Measurements from ENCODE around the gene NDC1.
"Not testable (repeated sequence)": the region's sequence is repeated elsewhere in the genome, so short reads cannot be mapped to it uniquely, and the experiment has no call there.

The NDC1 gene

DNA sequence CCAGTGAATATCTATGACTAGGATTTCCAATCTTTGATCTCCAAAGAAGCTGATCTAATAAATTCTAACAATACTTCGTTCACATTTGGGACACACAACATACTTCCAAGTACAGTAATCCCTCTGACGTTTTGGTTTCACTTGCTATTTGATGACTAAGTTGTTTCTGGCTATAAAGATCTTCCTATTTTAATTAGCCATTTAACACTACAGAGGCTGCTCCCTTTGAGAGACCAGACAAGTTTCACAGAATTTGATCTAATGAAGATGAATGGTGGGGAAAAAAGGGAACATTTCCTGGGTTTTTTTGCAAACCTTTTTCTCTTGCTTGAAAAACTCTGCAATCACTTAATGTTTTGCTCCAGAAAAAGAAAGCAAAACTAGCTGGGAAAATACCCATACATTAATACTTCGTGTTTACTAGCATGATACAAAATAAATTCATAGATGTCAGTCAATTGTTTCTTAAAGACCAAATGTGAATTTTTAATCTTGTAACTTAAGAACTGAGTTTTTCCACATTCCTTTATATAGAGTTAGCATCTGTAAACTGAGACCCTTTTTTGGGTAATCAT, 71.2 kb downstream of the NDC1 start:
- DNase-seq (ENCODE audit: low read depth in 1 of 2, low spot score in 1 of 2): no peak

DNA sequence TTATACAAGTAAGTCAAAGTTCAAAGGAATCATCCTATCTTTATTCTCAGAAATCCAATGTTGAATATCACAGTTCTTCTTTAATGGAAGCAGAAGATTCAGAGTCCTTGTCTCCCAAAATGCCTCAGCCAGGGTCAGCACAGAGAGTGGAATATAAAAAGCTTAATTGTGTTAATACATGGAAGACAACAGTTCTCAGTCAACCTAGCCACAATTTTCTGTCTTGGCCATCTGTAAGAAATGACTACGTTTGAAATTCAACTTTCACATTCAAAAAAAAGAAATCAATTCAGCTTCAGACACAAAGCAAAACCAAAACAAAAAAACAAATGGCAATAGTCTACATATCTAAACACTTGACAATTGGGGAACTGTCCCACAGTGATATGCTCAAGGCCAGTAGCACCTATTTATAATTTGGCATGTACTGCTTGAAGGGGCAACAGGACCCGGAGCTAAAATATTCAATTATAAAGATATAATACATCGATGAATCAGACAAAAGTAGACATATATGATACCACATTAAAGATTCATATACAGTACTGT, 71.8 kb downstream of the NDC1 start:
- no peak for DNase-seq (ENCODE audit: low read depth in 1 of 2, low spot score in 1 of 2)

DNA sequence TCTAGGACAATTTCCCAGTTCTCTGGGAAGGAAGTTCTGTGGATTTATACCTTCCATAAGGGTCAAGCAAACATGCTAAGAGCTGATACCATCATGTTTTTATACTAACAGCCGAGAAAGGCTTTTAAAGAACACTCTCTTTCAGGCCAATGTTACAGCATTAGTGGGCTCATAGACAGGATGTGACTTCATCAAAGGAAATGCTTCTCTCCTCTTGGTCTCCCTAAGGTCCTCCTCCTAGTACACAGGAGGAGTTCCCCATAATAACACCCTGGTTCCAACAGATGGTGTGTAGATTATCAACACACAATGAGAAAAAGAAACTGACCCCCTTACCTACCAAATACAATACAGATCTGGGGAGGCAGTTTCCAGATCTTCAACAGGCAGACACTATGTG, 72.4 kb downstream of the NDC1 start:
- no peak for DNase-seq (ENCODE audit: low read depth in 1 of 2, low spot score in 1 of 2)

- no peak for DNase-seq (ENCODE audit: low read depth in 1 of 2, low spot score in 1 of 2)
Observed at GRCh38 chr1:53763911-53764310, 74.2 kb downstream of the NDC1 start.

DNA sequence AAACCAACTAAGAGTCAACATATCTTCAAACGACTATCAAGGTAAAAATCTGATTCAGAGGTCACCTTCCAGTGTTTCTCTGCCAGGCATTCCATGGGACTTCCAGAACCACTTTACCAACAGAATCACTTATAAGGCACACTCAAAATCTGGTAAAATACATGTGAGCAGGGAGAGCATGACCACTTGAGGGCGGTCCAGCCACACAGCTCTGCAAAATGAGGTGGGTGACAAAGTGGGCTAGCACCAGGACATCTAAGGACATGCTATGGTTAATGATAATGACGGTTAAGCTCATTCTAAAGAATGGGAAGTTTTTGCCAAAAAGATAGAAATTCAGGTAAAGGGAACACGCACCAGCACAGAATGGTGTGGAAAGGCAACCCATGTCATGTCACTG, 74.6 kb downstream of the NDC1 start:
- DNase-seq (ENCODE audit: low read depth in 1 of 2, low spot score in 1 of 2): no peak

GRCh38 chr1:53760497-53760896, 77.6 kb downstream of the NDC1 start:
- not testable (repeated sequence) for DNase-seq (ENCODE audit: low read depth in 1 of 2, low spot score in 1 of 2)

GRCh38 chr1:53755874-53756273, 82.2 kb downstream of the NDC1 start:
- DNase-seq (ENCODE audit: low read depth in 1 of 2, low spot score in 1 of 2): no peak

- DNase-seq (ENCODE audit: low read depth in 1 of 2, low spot score in 1 of 2): no peak
Observed at GRCh38 chr1:53754484-53755312, 83.4 kb downstream of the NDC1 start.

- DNase-seq (ENCODE audit: low read depth in 1 of 2, low spot score in 1 of 2): no peak
Observed at GRCh38 chr1:53752281-53752680, 85.8 kb downstream of the NDC1 start.

- no peak for DNase-seq (ENCODE audit: low read depth in 1 of 2, low spot score in 1 of 2)
Observed at GRCh38 chr1:53747841-53748240, 90.3 kb downstream of the NDC1 start.

DNA sequence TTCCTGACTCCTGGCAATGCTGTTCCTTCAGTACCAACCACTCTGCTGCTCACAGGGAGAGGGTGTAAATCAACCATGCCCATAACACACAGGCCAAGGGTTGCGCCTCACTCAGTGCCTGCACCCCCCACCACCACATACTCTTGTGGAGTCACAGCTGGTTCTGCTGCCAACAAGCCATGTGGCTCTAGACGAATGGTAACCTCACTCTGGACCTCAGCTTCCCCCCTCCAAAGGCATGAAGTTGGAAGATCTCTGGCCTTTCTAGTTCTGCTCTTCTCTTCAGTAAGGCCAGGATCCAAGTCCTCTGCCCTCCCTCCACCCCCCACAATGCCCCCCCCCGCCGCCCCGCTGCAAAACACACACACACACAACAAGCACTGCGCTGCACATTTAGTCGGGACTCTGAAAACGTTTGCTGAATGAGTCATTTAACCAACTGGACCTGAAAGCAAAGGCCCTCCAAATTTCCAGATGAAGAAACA, 97.4 kb downstream of the NDC1 start:
- no peak for DNase-seq (ENCODE audit: low read depth in 1 of 2, low spot score in 1 of 2)

GRCh38 chr1:53739109-53739681, 98.9 kb downstream of the NDC1 start, which contains the start of gene GLIS1:
GLIS1 (minus strand) TSS chr1:53739164; CDS start chr1:53738064, 1,100 bp downstream.
- peak in 1 of 2 donors; percentile 11 for DNase-seq (ENCODE audit: low read depth in 1 of 2, low spot score in 1 of 2)

DNA sequence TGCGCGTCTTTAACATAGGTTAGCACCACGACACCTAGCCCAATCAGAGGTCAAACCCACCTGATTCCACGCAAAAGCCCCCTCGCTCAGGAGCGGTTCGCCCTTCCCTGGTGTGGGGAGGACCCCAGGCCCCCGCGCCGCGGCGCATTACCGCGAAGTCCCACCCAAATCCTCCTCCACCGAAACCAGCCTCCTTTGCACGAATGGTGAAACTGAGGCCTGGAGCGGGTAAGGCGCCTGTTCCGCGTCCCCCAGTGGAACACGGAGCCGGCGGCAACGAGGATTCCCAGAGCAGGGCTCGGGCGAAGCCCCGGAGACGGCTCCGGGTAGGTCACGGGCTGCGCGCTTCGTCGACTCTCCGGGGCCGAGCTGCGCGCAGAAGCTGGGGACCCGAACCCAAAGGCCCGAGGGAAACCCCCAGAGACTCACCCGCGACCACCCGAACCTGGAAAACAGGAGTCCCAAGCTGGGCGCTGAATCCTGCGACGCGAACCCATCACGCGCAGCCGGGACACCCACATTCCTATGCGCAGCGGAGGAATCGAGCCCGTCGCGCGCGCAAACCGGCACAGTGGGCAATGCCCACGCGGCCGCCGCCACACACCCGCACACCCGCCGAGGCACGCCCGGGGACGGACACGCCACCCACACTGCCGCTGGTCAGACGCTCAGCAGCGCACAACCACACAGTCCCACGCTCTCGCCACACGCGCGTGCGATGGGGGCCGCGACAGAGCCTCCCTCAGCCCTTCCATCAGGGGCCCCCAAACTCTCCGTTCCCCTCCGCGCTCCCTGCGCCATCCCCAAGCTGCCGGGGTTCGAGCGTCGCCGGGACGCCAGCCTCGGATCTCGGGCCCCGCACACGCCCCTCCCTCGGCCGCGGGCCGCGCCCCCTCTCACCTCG, 99.6 kb downstream of the NDC1 start:
- DNase-seq (ENCODE audit: low read depth in 1 of 2, low spot score in 1 of 2): no peak

DNA sequence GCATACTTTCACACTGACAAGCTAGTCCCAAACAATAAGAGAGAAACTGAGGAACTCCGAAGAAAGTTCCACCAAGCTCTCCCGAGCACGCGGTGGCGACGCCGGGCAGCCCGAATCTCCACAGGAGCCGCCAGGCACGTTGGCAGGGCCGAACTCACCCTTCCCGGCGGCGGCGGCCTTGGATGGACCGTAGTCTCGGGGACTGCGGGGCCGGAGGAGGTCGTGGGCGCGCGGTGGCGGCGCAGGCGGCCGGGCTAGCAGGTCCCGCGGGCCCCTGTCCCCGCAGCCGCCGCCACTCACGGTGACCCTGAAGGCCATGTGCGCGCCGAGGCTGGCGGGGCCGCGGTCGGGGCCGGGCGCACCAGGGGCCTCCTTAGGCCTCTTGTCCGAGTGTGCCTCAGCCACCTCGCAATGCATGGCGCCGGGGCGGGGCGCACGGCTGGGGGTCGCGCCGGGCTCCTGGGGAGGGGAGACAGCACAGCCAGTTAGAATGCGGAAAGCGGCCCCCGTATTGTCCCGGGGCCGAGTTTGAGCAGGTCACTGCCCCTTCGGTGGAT, 100.4 kb downstream of the NDC1 start:
- no peak for DNase-seq (ENCODE audit: low read depth in 1 of 2, low spot score in 1 of 2)

DNA sequence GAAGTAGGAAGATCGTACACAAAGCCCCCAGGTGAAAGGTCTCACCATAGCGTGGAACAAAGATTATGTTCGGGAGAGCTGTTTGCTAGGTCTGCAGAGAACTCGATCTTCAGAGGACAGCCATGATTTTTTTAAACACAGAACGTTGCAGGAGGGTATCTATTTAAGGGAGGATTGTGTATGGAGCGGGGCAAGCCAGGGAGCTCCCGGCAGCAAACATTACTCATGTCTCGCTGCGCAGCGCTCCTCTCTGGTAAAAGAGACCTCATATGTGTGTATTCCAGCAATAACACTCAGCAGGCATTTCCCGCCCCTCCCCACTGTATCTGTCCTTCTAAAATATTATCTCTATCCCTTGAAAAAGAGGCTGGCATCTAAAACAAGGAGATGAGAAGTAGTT, 101.8 kb downstream of the NDC1 start:
- DNase-seq (ENCODE audit: low read depth in 1 of 2, low spot score in 1 of 2): no peak

DNA sequence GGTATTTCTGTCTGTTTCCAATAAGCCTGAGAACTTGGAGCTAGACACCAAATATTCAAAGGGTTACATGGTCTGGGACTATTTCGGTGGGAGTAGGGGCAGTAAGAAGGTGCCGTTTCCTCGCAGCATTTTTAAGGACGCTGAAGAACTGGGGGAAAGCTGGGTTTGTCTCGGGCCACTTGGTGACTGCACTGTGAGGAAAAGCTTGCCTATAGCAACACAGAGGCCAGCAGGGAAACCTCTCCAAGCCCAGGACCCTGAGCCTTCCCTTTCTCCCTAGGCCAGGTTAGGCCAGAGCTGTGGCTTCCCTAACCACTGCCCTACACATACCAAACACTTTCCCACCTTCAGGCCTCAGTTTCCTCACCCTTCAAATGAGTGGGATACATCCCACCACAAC, 102.4 kb downstream of the NDC1 start:
- DNase-seq (ENCODE audit: low read depth in 1 of 2, low spot score in 1 of 2): no peak

DNA sequence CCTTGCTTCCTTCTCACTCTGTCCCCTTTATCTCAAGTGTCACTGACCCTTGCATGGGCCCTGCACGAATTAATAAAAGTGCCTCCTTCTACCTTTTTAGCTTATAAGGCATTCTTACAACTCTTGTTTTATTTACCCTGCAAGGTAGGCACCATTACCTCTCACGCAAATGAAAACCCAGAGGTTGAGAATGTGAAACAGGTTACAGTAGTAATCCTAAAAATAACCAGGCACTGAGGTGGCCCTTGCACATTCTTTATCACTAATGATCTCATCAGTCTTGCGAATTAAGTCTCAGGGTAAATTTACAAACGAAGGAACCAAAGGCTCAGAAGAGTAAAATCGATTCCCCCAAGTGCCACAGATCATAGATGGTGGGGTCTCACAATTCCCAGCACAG, 102.8 kb downstream of the NDC1 start:
- no peak for DNase-seq (ENCODE audit: low read depth in 1 of 2, low spot score in 1 of 2)

DNA sequence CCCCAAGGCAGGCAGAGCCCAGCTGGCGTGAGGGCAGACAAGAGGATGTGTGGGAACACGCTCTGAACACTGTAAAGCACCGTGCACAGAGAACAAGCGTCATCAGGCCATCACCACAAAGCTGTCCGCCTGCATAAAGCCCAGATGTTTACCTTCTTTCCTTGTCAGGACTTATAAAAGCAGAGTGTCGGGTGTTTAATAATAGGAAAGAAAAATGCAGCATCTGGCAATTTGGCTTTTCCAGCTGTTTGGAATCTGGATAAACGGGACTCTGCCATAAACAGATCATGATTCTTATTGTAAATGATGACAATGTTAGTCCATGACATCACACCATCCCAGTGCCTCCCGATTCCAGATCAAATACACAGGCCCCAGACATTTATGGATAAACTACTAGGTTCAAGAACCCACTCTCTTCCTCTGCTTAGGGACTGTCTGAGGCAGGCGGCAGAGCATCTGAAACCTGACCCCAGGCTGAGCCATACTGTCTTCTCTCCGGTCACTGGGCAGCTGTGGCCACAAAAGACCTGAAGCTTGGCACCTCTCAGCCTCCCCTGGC, 103.4 kb downstream of the NDC1 start:
- no peak for DNase-seq (ENCODE audit: low read depth in 1 of 2, low spot score in 1 of 2)

DNA sequence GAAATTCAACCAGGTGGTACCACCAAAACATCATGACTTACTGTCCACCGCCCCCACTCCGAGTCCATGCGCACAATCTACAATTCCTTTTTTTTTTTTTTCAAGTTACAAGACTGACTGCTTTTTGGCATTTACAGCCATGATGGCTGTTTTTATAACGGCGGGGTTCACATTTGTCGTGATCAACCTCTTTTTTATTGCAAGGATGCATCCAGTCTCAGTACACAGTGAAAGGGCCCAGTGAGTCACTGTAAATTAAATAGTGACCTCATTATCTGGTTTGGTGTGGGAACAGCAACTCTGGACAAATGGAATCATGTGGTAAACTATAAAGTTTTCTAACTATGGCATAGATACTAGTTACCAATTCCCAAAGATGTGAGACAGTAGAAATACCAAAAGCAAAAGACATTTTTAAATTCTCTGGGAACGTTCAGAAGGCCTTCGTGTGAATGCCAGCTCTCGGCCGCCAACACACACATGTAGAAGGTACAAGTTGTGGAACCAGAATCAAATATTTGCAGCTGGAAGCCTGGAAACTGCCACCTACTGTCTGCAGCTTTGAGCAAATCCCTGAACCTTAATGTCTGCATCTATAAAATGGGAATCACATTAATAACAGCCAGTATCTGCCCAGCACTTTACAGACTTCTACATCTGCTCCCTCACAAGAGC, 104.0 kb downstream of the NDC1 start:
- DNase-seq (ENCODE audit: low read depth in 1 of 2, low spot score in 1 of 2): no peak

DNA sequence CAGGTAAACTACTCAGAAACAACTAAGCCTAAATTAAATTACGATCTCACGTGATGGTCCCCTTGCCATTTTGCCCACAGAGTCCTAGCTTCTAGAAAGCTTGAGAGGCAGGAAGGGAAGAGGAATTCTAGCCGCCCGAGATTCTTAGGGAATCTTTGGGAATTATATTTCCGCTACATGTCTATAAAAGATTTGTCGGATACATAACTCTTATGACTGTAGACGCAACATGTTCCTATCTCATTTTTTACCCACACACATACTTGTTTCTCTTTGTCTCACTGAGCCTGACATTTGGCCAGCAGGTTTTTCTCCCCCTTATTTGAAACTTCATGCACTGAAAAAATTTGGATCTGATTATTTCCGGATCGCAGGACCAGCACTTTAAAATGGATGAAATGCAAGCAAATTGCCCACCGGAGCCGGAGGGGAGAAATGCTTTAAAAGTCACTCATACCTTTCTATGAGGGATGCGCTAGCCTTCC, 104.6 kb downstream of the NDC1 start:
- no peak for DNase-seq (ENCODE audit: low read depth in 1 of 2, low spot score in 1 of 2)
